SJCRH30 (cell line): ENCODE results near the gene MAGEA3. TPM values are rescaled to one million over a fixed set of nuclear protein-coding genes. Genes with fewer than 3 reads are reported as not detected.
"Not testable (repeated sequence)": the region's sequence is repeated elsewhere in the genome, so short reads cannot be mapped to it uniquely, and the experiment has no call there.

Experiments used
- DNase-seq, 2 experiments: peaks; one replicate each; pipeline ENCODE4 v3.0.0-alpha.2; 2015 to 2020
- H3K27ac ChIP-seq: fragments of 250-450 bp; sonication (Bioruptor Pico); 2 replicates; pipeline ENCODE4 v1.5.1; 2020; ENCODE audit warnings: mild to moderate bottlenecking, moderate library complexity
- H3K27me3 ChIP-seq: fragments of 250-450 bp; sonication (Bioruptor Pico); 2 replicates; pipeline ENCODE4 v1.5.1; 2020; ENCODE audit warnings: mild to moderate bottlenecking, moderate library complexity
- H3K36me3 ChIP-seq: fragments of 250-450 bp; sonication (Bioruptor Pico); 2 replicates; pipeline ENCODE4 v1.5.1; 2020; ENCODE audit warnings: mild to moderate bottlenecking, moderate library complexity
- H3K4me1 ChIP-seq: fragments of 250-450 bp; sonication (Bioruptor Pico); 2 replicates; pipeline ENCODE4 v1.5.1; 2020; ENCODE audit warnings: mild to moderate bottlenecking, moderate library complexity
- H3K4me3 ChIP-seq: fragments of 250-450 bp; sonication (Bioruptor Pico); 2 replicates; pipeline ENCODE4 v1.5.1; 2020; ENCODE audit warnings: mild to moderate bottlenecking, moderate library complexity
- H3K9me3 ChIP-seq: fragments of 250-450 bp; sonication (Bioruptor Pico); replicated peaks from 2 replicates; pipeline ENCODE4 v1.5.1; 2020; ENCODE audit warnings: mild to moderate bottlenecking, moderate library complexity
- total RNA-seq: library from RNA; depleted of rRNA; stranded (reverse); fragments of >200 nt; shearing (Covaris generic); gene quantifications from 2 replicates; pipeline ENCODE4 v1.2.3, GENCODE V29; 2014; rRNA removed

The MAGEA3 gene
- total RNA-seq: 4.4 and 5.1 TPM in 2 replicates

- not testable (repeated sequence) for H3K27ac ChIP-seq, H3K9me3 ChIP-seq, H3K36me3 ChIP-seq, H3K27me3 ChIP-seq, H3K4me3 ChIP-seq, DNase-seq, H3K4me1 ChIP-seq
Observed at GRCh38 chrX:152697952-152698931, at the start of gene MAGEA3. Gene MAGEA3, plus strand, starts transcription at chrX:152698794. Its CDS starts 2,039 bp downstream, at chrX:152700833.

- DNase-seq: no peak
- Histone ChIP-seq H3K4me1 (no peaks in the 10 kb centered on the region), H3K9me3 (no peaks in the 10 kb centered on the region), H3K27me3 (no peaks in the 10 kb centered on the region), H3K27ac (no peak overlapping the region), H3K4me3 (no peak overlapping the region), H3K36me3 (no peaks in the 10 kb centered on the region)
Observed at GRCh38 chrX:152652060-152652459, 46.5 kb upstream of the MAGEA3 start.

GRCh38 chrX:152652467-152652866 lies 46.1 kb upstream of the MAGEA3 start:
- no peaks in the 10 kb centered on the region for H3K36me3 ChIP-seq
- DNase-seq: no peak
- H3K4me3 ChIP-seq: no peak overlapping the region
- no peaks in the 10 kb centered on the region for H3K27me3 ChIP-seq
- H3K4me1 ChIP-seq: no peaks in the 10 kb centered on the region
- H3K27ac ChIP-seq: no peak overlapping the region
- H3K9me3 ChIP-seq: no peaks in the 10 kb centered on the region

GRCh38 chrX:152656087-152656486 lies 42.5 kb upstream of the MAGEA3 start:
- DNase-seq: no peak
- H3K36me3 ChIP-seq: no peaks in the 10 kb centered on the region
- H3K4me3 ChIP-seq: no peak overlapping the region
- no peaks in the 10 kb centered on the region for H3K4me1 ChIP-seq
- H3K9me3 ChIP-seq: no peaks in the 10 kb centered on the region
- H3K27ac ChIP-seq: no peak overlapping the region
- H3K27me3 ChIP-seq: no peaks in the 10 kb centered on the region

GRCh38 chrX:152656890-152657289 lies 41.7 kb upstream of the MAGEA3 start:
- H3K9me3 ChIP-seq: no peaks in the 10 kb centered on the region
- no peak for DNase-seq
- H3K4me1 ChIP-seq: no peaks in the 10 kb centered on the region
- no peak overlapping the region for H3K4me3 ChIP-seq
- no peaks in the 10 kb centered on the region for H3K27me3 ChIP-seq
- no peaks in the 10 kb centered on the region for H3K36me3 ChIP-seq
- no peak overlapping the region for H3K27ac ChIP-seq

GRCh38 chrX:152658302-152658701 lies 40.3 kb upstream of the MAGEA3 start:
- no peak overlapping the region for H3K4me3 ChIP-seq
- no peak for DNase-seq
- H3K27me3 ChIP-seq: no peaks in the 10 kb centered on the region

GRCh38 chrX:152663086-152663485 lies 35.5 kb upstream of the MAGEA3 start:
- Histone ChIP-seq H3K4me3 (no peak overlapping the region), H3K27me3 (no peaks in the 10 kb centered on the region), H3K27ac (no peak overlapping the region), H3K4me1 (no peaks in the 10 kb centered on the region), H3K36me3 (no peaks in the 10 kb centered on the region), H3K9me3 (no peaks in the 10 kb centered on the region)
- DNase-seq: no peak

More at GRCh38 chrX:152658302-152658701, 40.3 kb upstream of the MAGEA3 start:
- H3K36me3 ChIP-seq: no peaks in the 10 kb centered on the region
- H3K27ac ChIP-seq: no peak overlapping the region
- no peaks in the 10 kb centered on the region for H3K9me3 ChIP-seq
- no peaks in the 10 kb centered on the region for H3K4me1 ChIP-seq

- H3K27me3 ChIP-seq: no peaks in the 10 kb centered on the region
- no peak for DNase-seq
- no peaks in the 10 kb centered on the region for H3K36me3 ChIP-seq
- H3K4me3 ChIP-seq: no peak overlapping the region
- no peaks in the 10 kb centered on the region for H3K4me1 ChIP-seq
- H3K27ac ChIP-seq: no peak overlapping the region
- H3K9me3 ChIP-seq: no peaks in the 10 kb centered on the region
Observed at GRCh38 chrX:152674135-152674534, 24.5 kb upstream of the MAGEA3 start.

- H3K4me1 ChIP-seq, H3K27ac ChIP-seq, H3K36me3 ChIP-seq, H3K4me3 ChIP-seq, DNase-seq, H3K27me3 ChIP-seq, H3K9me3 ChIP-seq: not testable (repeated sequence)
Observed at GRCh38 chrX:152674652-152675051, 23.9 kb upstream of the MAGEA3 start.

- not testable (repeated sequence) for H3K27ac ChIP-seq, DNase-seq, H3K4me3 ChIP-seq, H3K4me1 ChIP-seq, H3K9me3 ChIP-seq, H3K27me3 ChIP-seq, H3K36me3 ChIP-seq
Observed at GRCh38 chrX:152681012-152681411, 17.6 kb upstream of the MAGEA3 start.

GRCh38 chrX:152700390-152700789 lies 1.8 kb downstream of the MAGEA3 start:
- not testable (repeated sequence) for H3K36me3 ChIP-seq, H3K9me3 ChIP-seq, DNase-seq, H3K4me3 ChIP-seq, H3K27ac ChIP-seq, H3K27me3 ChIP-seq, H3K4me1 ChIP-seq

- not testable (repeated sequence) for H3K4me3 ChIP-seq, H3K27me3 ChIP-seq, DNase-seq, H3K36me3 ChIP-seq, H3K4me1 ChIP-seq, H3K9me3 ChIP-seq, H3K27ac ChIP-seq
Observed at GRCh38 chrX:152706500-152706899, 7.9 kb downstream of the MAGEA3 start.

- H3K4me3 ChIP-seq, H3K9me3 ChIP-seq, H3K27ac ChIP-seq, H3K4me1 ChIP-seq, DNase-seq, H3K36me3 ChIP-seq, H3K27me3 ChIP-seq: not testable (repeated sequence)
Observed at GRCh38 chrX:152709173-152709572, 10.6 kb downstream of the MAGEA3 start, which contains the start of gene CSAG2. Gene CSAG2, minus strand, starts transcription at chrX:152709273. Its CDS starts 161 bp downstream, at chrX:152709112.

GRCh38 chrX:152713195-152713594 lies 14.6 kb downstream of the MAGEA3 start:
- DNase-seq, H3K27me3 ChIP-seq, H3K27ac ChIP-seq, H3K4me3 ChIP-seq, H3K36me3 ChIP-seq, H3K9me3 ChIP-seq, H3K4me1 ChIP-seq: not testable (repeated sequence)

GRCh38 chrX:152713815-152714787 lies 15.5 kb downstream of the MAGEA3 start, which contains the start of gene MAGEA2B:
Gene MAGEA2B, plus strand, starts transcription at chrX:152714628. Its CDS starts 2,479 bp downstream, at chrX:152717107.
- not testable (repeated sequence) for H3K9me3 ChIP-seq, H3K27me3 ChIP-seq, H3K4me1 ChIP-seq, H3K27ac ChIP-seq, DNase-seq, H3K36me3 ChIP-seq, H3K4me3 ChIP-seq
